DMS79 treated with DMSO at 0.1 percent for 48 hours (cell line): ENCODE results near the gene PI4KA.
"Not testable (repeated sequence)": the region's sequence is repeated elsewhere in the genome, so short reads cannot be mapped to it uniquely, and the experiment has no call there.

Experiments used
- DNase-seq: peaks from one replicate; lab custom pipeline; 2025; lab: John Stamatoyannopoulos, UW

PI4KA gene

DNA sequence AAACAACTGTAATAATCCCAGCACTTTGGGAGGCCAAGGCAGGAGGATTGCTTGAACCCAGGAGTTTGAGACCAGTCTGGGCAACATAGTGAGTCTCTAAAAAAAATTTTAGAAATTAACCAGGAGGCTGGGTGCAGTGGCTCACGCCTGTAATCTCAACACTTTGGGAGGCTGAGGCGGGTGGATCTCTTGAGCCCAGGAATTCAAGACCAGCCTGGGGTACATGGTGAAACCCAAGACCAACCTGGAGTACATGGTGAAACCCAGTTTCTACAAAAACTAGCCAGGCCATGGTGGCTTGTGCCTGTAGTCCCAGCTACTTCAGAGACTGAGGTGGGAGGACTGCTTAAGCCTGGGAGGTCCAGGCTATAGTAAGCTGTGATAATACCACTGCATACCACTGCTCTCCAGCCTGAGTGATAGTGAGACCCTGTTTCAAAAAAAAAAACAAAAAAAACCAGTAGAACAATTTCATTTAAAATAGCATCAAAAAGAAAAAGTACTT is 11.2 kb downstream of the PI4KA start:
- no peak for DNase-seq

GRCh38 chr22:20844055-20845037 is 14.3 kb downstream of the PI4KA start:
- no peak for DNase-seq

DNA sequence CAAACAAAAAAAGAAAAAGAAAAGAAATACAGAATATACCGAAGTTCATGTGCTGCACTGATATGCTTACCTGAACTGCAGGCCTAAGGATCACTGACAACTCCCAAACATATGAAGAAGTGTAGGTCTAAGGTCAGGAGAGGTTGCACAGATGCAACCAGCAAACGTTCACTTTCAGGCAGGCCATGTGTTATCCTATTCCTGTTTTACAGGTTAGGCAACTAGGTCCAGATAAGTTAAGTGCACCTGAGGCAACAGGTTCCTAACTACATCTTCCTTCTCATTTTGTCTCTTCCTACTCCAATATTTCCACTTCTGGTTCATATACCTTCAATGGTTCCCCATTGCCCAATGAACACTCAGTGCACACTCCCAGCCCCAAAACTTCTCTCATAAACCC is 15.1 kb downstream of the PI4KA start:
- no peak for DNase-seq

DNA sequence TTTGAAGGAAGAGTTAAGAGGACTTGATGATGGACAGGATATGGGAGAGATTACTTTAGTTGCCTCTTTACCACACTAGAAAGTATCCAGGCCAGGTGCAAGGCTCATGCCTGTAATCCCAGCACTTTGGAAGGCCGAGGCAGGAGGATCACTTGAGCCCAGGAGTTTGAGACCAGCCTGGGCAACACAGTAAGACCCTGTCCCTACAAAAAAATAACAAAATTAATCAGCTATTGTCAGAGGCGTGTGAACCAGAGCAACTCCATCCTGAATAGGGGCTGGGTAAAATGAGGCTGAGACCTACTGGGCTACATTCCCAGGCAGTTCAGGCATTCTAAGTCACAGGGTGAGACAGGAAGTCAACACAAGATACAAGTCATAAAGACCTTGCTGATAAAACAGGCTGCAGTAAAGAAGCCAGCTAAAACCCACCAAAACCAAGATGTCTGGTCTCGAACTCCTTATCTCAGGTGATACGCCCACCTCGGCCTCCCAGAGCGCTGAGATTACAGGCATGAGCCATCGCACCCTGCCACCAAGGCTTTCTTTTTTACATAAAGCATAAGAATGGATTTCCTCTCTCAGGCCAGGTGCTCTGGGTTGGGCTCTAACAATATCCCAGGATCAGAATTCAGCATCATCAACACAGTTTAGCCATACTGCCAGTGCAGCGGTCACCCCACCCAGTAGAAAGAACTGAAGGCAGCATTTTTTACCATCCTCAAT is 17.8 kb downstream of the PI4KA start:
- DNase-seq: no peak

DNA sequence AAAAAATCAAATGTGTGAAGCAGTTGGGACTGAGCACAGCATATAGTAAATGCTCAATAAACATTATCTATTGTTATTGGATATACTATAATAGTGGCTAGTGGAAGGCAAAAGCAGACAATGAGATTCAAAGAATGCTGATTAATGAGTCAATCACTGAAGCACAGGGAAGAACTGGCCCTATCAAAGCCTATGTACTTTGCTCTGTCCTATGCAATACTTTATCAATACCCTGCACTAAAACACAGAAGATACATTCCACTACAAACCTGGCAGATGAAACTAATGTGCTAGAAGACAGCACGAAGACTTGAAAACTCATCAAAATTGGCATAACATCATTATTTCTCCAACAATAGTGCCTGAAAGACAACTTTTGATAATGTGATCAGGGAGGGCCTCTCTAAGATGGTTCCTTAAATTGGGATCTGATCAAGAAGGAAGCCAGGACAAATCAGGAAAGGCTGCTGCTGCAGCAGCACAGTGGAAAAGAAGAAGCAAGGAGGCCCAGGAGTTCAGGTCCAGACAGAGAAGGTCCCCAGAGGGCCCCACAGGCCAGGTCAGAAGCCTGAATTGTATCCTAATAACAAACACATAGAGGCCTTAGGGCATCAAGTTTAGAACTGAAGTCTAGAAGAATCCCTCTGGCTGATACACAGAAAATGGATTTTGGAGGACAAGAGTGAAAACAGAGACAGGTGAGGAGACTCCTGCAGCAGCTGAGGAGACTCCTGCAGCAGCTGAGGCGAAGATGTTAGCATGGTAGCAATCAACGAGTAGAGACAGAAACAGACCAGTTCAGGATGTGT is 18.6 kb downstream of the PI4KA start:
- DNase-seq: no peak

DNA sequence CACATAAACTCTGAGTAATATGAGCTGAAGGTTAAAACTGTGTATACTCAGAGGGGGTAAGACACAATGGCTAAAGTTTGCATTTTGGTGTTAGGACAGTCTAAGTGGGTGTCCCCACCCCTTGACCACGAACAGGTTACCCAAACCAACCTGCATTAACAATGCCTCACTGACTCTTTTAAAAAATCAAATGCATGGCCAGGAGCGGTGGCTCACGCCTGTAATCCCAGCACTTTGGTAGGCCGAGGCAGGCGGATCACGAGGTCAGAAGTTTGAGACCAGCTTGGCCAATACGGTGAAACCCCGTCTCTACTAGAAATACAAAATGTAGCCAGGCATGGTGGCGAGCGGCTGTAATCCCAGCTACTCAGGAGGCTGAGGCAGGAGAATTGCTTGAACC is 19.3 kb downstream of the PI4KA start:
- not testable (repeated sequence) for DNase-seq

DNA sequence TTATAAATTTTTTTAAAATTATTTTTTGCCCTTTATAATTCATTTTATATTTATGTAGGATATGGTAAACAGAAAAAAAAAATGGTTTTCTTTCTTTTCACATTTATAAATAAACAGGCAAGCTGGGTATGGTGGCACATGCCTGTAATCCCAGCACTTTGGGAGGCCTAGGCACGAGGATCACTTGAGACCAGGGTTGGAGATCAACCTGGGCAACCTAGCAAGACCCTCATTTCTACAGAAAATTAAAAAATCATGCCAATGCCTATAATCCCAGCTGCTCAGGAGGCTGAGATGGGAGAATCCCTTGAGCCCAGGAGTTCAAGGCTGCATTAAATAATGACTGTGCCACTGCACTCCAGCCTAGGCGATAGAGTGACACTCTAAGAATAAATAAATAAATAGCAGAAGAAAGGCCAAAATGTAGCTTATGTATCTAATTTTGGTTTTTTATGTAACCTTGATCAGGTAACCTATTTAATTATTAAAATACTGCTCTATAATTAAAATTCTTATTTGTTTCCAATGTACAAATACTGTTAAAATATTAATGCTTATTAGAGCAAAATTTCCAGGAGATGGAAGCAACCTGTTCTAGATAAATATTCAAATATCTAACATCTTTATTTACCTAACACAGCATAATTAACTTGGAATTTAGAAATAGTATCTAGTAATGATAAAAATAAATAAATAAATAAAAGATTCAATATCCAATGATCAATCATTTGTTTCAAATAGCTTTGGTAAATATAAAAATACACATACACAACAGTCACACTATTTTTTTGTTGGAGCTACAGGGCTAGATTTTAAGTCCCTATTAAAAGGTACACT is 21.4 kb downstream of the PI4KA start:
- no peak for DNase-seq

GRCh38 chr22:20834725-20835124 is 23.9 kb downstream of the PI4KA start:
- DNase-seq: no peak

DNA sequence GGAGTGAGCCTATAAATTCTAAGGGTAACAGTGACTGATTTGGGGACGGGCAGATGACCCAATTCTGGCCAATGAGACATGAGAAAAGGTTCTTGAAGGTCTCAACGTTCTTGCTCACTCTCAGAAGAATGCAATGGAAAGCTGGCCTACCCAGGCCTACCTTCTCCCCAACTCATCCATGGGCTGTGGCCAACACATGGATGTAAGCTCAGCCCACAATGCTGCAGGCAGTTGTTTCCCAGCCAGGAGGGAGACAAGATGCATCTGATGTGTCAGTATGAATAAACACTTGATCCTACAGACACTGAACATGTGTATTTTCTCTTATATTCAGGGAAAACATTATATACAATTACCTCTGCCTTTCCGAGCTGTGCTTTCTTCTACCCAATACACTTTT is 24.4 kb downstream of the PI4KA start:
- DNase-seq: no peak

DNA sequence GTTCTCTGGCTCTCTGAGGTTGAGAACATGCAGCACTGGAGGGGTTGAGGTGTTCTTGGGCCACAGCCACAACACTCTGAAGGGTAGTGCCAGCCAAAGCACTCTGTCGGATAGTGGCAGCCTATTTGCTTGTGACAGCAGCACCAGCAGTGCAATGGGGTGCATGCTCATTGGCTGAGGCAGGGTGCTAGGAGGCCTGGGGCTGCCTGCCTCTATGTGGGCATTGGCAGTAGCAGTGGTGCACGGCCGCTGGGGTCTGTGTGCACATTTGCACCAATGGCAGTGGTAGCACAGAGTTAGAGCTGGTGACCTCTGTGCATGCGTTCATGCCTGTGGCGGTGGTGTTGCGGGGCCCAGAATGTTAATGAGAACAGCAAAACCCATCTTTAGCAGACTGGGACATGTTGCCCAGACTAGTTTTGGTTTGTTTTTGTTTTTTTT is 25.4 kb downstream of the PI4KA start:
- DNase-seq: no peak

DNA sequence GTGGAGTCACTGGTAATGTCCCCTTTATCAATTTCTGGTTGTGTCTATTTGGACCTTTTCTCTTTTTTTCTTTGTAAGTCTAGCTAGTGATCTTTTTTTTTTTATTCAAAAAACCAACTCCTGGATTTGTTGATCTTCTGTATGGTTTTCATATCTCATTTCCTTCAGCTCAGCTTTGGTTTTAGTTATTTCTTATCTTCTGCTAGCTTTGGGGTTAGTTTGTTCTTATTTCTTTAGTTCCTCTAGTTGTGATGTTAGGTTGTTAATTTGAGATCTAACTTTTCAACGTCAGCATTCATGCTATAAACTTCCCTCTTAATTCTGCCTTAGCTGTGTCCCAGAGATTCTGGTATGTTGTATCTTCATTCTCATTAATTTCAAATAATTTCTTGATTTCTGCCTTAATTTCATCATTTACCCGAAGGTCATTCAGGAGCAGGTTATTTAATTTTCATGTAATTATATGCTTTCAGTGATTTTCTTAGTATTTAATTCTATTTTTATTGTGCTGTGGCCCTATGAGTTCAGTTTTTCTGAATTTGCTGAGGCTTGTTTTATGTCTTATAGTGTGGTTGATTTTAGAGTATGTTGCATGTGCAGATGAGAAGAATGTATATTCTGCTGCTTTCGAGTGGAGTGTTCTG is 29.0 kb downstream of the PI4KA start:
- no peak for DNase-seq

- DNase-seq: not testable (repeated sequence)
Measured at GRCh38 chr22:20826373-20827152, 32.0 kb downstream of the PI4KA start.

DNA sequence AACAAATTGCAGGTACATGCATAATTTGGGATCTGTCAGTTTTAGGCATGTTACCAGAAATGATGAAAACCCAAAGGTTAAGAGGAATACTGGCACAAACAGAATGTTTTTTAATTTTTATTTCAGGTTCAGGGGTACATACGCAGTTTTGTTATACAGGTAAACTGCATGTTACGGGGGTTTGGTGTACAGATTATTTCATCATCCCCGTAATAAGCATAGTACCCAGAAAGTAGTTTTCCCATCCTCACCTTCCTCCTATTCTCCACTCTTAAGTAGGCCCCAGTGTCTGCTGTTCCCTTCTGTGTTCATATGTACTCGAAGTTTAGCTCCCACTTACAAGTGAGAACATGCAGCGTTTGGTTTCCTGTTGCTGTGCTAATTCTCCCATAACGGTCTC is 33.0 kb downstream of the PI4KA start:
- no peak for DNase-seq

DNA sequence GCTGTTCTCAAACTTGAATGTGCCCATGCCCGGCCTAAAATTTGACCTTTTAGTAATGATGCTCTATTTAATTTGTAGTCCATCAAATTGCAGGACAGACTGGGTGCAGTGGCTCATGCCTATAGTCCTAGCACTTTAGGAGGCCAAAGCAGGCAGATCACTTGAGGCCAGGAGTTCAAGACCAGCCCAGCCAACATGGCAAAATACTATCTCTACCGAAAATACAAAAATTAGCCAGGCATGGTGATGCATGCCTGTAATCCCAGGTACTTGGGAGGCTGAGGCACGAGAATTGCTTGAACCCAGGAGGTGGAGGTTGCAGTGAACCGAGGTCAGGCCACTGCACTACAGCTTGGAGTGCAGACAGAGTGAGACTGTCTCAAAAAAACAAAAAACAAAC is 33.4 kb downstream of the PI4KA start:
- DNase-seq: not testable (repeated sequence)

- no peak for DNase-seq
Measured at GRCh38 chr22:20823264-20823663, 35.3 kb downstream of the PI4KA start.

- DNase-seq: no peak
Measured at GRCh38 chr22:20822240-20822639, 36.4 kb downstream of the PI4KA start.

DNA sequence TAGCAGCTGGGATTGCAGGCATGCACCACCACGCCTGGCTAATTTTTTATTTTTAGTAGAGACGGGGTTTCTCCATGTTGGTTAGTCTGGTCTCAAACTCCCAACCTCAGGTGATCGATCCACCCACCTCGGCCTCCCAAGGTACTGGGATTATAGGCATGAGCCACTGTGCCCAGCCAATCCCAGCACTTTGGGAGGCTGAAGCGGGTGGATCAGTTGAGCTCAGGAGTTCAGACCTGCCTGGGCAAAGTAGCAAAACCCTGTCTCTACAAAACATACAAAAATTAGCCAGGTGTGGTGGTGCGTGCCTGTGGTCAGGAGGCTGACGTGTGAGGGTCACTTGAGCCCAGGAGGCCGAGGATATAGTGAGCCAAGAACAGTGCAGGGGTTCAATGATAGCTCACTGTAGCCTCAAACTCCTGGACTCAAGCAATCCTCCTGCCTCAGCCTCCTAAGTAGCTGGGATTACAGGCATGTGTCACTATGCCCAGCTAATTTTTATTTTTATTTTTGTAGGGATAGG is 36.8 kb downstream of the PI4KA start:
- not testable (repeated sequence) for DNase-seq

- no peak for DNase-seq
Measured at GRCh38 chr22:20819471-20819870, 39.1 kb downstream of the PI4KA start.

DNA sequence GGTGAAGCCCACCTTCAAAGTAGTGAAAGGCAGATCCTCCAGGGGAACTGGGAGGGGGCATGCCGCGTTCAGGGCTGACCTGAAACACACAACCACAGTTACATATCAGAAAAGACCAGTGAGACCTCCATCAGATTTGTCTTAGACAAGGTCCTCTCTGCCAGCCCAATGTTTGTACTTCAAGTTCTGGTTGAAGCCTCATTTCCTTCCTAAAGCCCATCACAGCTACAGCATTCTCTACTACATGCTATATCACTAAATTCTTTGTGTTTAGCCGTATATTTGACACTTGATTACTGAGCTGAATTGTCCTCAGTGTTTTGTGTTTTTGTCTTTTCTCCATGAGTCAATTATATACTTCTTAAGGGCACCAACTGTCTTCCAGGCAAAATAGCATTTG is 40.1 kb downstream of the PI4KA start:
- DNase-seq: no peak

DNA sequence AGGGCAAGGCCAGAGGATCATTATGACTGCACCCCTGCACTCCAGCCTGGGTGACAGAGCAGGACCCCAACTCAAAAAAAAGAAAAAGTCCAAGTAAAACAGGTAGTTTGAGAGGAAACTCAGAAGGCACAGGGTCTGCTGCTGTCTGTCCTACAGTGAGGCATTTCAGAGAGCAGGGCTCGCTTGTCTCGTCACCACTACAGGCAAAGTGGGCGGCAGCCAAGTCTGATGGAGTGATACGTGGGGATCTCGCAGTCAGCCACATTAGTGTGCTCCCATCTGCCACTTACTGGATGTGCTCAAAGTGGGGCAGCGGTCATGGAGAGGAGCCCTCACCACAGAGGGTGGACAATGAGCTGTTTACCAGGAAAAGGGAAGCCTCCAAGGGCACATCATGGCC is 42.1 kb downstream of the PI4KA start:
- DNase-seq: no peak
